Nephron progenitor cell (in vitro differentiated cells): ENCODE measurements around the gene CCDC77.

Experiments used
- DNase-seq: peaks from one replicate; pipeline ENCODE4 v3.0.0; 2021
- H3K27ac Mint-ChIP-seq: 2 replicates; pipeline ENCODE4 v1.8.0; 2021; ENCODE audit warnings: mild to moderate bottlenecking, moderate library complexity, mixed read lengths
- H3K27me3 Mint-ChIP-seq: 2 replicates; pipeline ENCODE4 v1.8.0; 2021; ENCODE audit warnings: mild to moderate bottlenecking, low read depth, mixed read lengths; ENCODE audit not compliant: poor library complexity
- H3K36me3 Mint-ChIP-seq: 2 replicates; pipeline ENCODE4 v1.8.0; 2021; ENCODE audit warnings: low read depth, mixed read lengths
- H3K4me1 Mint-ChIP-seq: 2 replicates; pipeline ENCODE4 v1.8.0; 2021; ENCODE audit warnings: mixed read lengths
- H3K4me3 Mint-ChIP-seq: 2 replicates; pipeline ENCODE4 v1.8.0; 2021; ENCODE audit warnings: mild to moderate bottlenecking, moderate library complexity, mixed read lengths
- H3K9me3 Mint-ChIP-seq: 2 replicates; pipeline ENCODE4 v1.8.0; 2021; ENCODE audit warnings: mild to moderate bottlenecking, moderate library complexity, mixed read lengths
- CTCF ChIP-seq: fragments of 200-600 bp; sonication (generic); IDR thresholded peaks from 2 replicates; pipeline ENCODE4 v1.5.0; 2021; ENCODE audit warnings: antibody characterized with exemption

The CCDC77 gene

GRCh38 chr12:468671-469389 lies 67.4 kb downstream of the CCDC77 start:
- Mint-ChIP-seq H3K9me3 (no peaks in the 10 kb centered on the region), H3K4me1 (peaks cover 61% of the 10 kb centered on the region), H3K4me3 (no peak overlapping the region), H3K27me3 (peaks cover 10% of the 10 kb centered on the region), H3K27ac (peak overlapping the region; percentile 22), H3K36me3 (no peaks in the 10 kb centered on the region)
- DNase-seq: no peak
- TF ChIP-seq CTCF: no peak

- TF ChIP-seq CTCF: no peak
- Mint-ChIP-seq H3K27ac (peak overlapping the region; percentile 55), H3K36me3 (no peaks in the 10 kb centered on the region), H3K9me3 (no peaks in the 10 kb centered on the region), H3K27me3 (peaks cover 12% of the 10 kb centered on the region), H3K4me3 (no peak overlapping the region), H3K4me1 (peaks cover 60% of the 10 kb centered on the region)
- DNase-seq: no peak
Measured at GRCh38 chr12:470133-470532, 68.7 kb downstream of the CCDC77 start.

GRCh38 chr12:473198-473597 lies 71.8 kb downstream of the CCDC77 start:
- peaks cover 55% of the 10 kb centered on the region for H3K4me1 Mint-ChIP-seq
- H3K27me3 Mint-ChIP-seq: peaks cover 18% of the 10 kb centered on the region
- no peak overlapping the region for H3K4me3 Mint-ChIP-seq
- H3K36me3 Mint-ChIP-seq: no peaks in the 10 kb centered on the region
- DNase-seq: no peak
- TF ChIP-seq CTCF: no peak
- H3K9me3 Mint-ChIP-seq: no peaks in the 10 kb centered on the region
- H3K27ac Mint-ChIP-seq: no peak overlapping the region

GRCh38 chr12:473863-474577 lies 72.6 kb downstream of the CCDC77 start:
- Mint-ChIP-seq H3K27ac (peak overlapping the region; percentile 82), H3K36me3 (no peaks in the 10 kb centered on the region), H3K27me3 (peaks cover 14% of the 10 kb centered on the region), H3K9me3 (no peaks in the 10 kb centered on the region), H3K4me3 (no peak overlapping the region), H3K4me1 (peaks cover 46% of the 10 kb centered on the region)
- no peak for TF ChIP-seq CTCF
- DNase-seq: no peak

GRCh38 chr12:475286-475685 lies 73.8 kb downstream of the CCDC77 start:
- Mint-ChIP-seq H3K9me3 (no peaks in the 10 kb centered on the region), H3K27me3 (peaks cover 12% of the 10 kb centered on the region)
- DNase-seq: no peak

More at GRCh38 chr12:475286-475685, 73.8 kb downstream of the CCDC77 start:
- peaks cover 44% of the 10 kb centered on the region for H3K4me1 Mint-ChIP-seq
- no peak for TF ChIP-seq CTCF
- H3K36me3 Mint-ChIP-seq: peaks cover 5% of the 10 kb centered on the region
- no peak overlapping the region for H3K4me3 Mint-ChIP-seq
- peak overlapping the region; percentile 94 for H3K27ac Mint-ChIP-seq
